ENCODE results near the gene OR5B21.

OR5B21 gene

DNA sequence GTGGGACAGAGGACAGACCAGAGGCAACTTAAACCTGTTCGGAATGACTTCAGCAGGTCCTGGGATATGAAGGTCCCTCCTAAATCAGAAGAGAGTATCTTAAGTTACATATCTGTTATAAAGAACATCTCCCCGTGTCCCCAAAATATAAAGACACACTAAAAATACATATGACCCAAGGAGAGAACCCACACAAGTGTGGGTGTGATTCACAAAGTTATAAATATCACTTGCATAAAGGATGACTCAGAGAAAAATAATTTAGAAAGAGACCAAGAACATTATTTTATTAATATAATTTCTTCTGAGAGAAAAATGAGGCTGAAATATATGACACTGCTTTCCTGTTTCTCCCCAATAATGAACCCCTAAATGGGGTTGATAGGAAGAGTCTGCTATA lies 14.2 kb downstream of the OR5B21 start:
- Histone ChIP-seq H3K27me3 (ENCODE audit: insufficient read depth, low read depth, severe bottlenecking) (peaks cover 44% of the 10 kb centered on the region), H3K27ac (no peak overlapping the region), H3K9me3 (ENCODE audit: severe bottlenecking) (no peaks in the 10 kb centered on the region), H3K4me3 (ENCODE audit: low read depth, low read length) (no peak overlapping the region), H3K36me3 (no peaks in the 10 kb centered on the region)
- no peak for DNase-seq
- TF ChIP-seq, protein P1, sequence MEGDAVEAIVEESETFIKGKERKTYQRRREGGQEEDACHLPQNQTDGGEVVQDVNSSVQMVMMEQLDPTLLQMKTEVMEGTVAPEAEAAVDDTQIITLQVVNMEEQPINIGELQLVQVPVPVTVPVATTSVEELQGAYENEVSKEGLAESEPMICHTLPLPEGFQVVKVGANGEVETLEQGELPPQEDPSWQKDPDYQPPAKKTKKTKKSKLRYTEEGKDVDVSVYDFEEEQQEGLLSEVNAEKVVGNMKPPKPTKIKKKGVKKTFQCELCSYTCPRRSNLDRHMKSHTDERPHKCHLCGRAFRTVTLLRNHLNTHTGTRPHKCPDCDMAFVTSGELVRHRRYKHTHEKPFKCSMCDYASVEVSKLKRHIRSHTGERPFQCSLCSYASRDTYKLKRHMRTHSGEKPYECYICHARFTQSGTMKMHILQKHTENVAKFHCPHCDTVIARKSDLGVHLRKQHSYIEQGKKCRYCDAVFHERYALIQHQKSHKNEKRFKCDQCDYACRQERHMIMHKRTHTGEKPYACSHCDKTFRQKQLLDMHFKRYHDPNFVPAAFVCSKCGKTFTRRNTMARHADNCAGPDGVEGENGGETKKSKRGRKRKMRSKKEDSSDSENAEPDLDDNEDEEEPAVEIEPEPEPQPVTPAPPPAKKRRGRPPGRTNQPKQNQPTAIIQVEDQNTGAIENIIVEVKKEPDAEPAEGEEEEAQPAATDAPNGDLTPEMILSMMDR (IDR thresholded peaks at IDR 0.05; ENCODE audit: low read depth, low read length) = no peak

DNA sequence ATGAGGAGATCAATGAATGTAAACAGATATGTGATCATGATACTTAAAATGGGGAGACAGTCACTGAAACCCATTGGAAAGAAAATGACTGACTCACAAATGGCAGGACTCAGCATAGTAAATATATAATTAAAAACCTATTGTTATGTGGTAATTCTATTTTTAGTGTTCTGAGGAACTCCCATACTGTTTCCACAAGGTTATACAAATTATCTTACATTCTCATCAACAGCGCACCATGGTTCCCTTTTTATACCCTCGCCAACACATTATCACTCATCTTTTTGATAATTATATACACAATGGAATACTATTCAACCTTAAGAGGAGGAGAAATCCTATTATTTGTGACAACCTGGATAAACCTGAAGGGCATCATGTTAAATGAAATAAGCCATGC lies 17.1 kb downstream of the OR5B21 start:
- no peak for DNase-seq

DNA sequence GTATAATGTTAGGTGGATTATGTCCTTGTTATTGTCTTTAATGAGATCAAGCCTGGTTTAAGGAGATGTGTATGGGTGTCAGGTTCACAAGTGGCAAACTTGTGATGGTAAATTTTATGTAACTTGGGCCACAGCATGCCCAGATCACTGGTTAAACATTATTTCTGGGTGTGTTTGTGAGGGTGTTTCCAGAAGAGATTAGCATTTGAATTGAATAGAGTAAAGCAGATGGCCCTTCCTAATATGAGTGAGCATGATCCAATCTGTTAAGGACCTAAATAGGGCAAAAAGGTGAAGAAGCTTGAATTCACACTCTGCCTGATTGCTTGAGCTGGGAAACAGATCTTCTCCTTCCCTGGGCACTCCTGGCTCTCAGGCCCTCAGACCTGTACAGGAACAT lies 20.7 kb downstream of the OR5B21 start:
- TF ChIP-seq, protein P1 (IDR thresholded peaks at IDR 0.05; ENCODE audit: low read depth, low read length) = no peak

More for the DNA sequence above, 17.1 kb downstream of the OR5B21 start:
- H3K27ac ChIP-seq = no peak overlapping the region
- H3K27me3 ChIP-seq (ENCODE audit: insufficient read depth, low read depth, severe bottlenecking) = peaks cover 36% of the 10 kb centered on the region
- no peaks in the 10 kb centered on the region for H3K36me3 ChIP-seq
- H3K4me3 ChIP-seq (ENCODE audit: low read depth, low read length) = no peak overlapping the region
- TF ChIP-seq, protein P1 (IDR thresholded peaks at IDR 0.05; ENCODE audit: low read depth, low read length) = no peak
- no peaks in the 10 kb centered on the region for H3K9me3 ChIP-seq (ENCODE audit: severe bottlenecking)

DNA sequence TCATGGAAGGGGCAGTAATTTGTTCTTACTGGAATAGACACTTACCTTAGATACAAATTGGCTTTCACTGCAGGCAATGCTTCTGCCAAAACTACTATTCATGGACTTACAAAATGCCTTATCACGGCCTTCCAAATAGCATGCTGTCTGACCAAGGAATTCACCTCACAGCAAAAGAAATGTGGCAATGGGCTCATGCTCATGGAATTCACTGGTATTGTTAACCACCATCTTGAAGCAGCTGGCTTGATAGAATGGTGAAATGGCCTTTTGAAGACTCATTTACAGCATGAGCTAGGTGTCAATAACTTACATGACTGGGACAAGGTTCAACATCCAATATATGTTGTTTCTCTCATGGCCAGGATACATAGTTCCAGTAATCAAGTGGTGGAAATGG lies 21.9 kb downstream of the OR5B21 start:
- TF ChIP-seq, protein P1 (IDR thresholded peaks at IDR 0.05; ENCODE audit: low read depth, low read length) = no peak
- Histone ChIP-seq H3K27me3 (ENCODE audit: insufficient read depth, low read depth, severe bottlenecking) (peaks cover 26% of the 10 kb centered on the region), H3K9me3 (ENCODE audit: severe bottlenecking) (no peaks in the 10 kb centered on the region), H3K36me3 (no peaks in the 10 kb centered on the region), H3K27ac (no peak overlapping the region), H3K4me3 (ENCODE audit: low read depth, low read length) (no peak overlapping the region)
- no peak for DNase-seq

More for the DNA sequence above, 20.7 kb downstream of the OR5B21 start:
- no peaks in the 10 kb centered on the region for H3K9me3 ChIP-seq (ENCODE audit: severe bottlenecking)
- no peak for DNase-seq
- peaks cover 29% of the 10 kb centered on the region for H3K27me3 ChIP-seq (ENCODE audit: insufficient read depth, low read depth, severe bottlenecking)
- no peaks in the 10 kb centered on the region for H3K36me3 ChIP-seq
- H3K4me3 ChIP-seq (ENCODE audit: low read depth, low read length) = no peak overlapping the region
- no peak overlapping the region for H3K27ac ChIP-seq

DNA sequence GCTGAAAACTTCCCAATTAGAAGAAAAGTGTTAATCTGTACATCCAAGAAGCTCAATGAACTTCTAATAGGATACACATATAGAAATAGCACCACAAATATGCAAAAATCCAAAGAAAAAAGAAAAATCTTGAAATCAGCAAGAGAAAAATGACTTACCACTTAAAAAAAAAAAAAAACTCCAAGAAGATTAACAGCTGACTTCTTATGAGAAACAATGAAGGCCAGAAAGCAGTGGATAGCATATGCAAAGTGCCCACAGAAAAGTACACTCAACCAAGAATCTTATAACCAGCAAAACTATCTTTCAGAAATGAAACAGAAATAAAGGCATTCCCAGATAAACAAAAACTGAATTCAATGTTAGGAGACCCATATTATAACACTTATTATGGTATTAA lies 36.0 kb downstream of the OR5B21 start:
- TF ChIP-seq, protein P1 (IDR thresholded peaks at IDR 0.05; ENCODE audit: low read depth, low read length) = no peak
- Histone ChIP-seq H3K27me3 (ENCODE audit: insufficient read depth, low read depth, severe bottlenecking) (peaks cover 23% of the 10 kb centered on the region), H3K27ac (no peak overlapping the region), H3K36me3 (no peaks in the 10 kb centered on the region), H3K9me3 (ENCODE audit: severe bottlenecking) (peaks cover 4% of the 10 kb centered on the region), H3K4me3 (ENCODE audit: low read depth, low read length) (no peak overlapping the region)
- no peak for DNase-seq

DNA sequence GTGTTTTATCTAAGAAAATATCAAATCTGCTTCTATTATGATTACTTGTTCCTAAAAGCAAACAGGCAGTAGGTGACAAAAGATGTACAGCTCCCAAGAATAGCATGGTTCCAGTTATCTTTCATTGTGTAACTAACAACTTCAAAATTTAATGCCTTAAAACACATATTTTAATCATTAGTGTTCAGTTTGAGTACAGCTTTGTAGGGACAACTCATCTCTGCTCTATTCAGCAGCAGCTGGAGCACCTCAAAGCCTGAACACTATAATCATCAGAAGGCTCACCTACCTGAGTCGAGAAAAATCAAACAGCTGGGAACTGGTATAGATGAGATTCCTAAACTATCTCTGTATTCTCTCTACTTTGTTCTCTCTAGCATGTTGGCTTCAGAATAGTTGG lies 41.6 kb downstream of the OR5B21 start:
- Histone ChIP-seq H3K27ac (no peak overlapping the region), H3K36me3 (no peaks in the 10 kb centered on the region), H3K4me3 (ENCODE audit: low read depth, low read length) (no peak overlapping the region), H3K27me3 (ENCODE audit: insufficient read depth, low read depth, severe bottlenecking) (peaks cover 54% of the 10 kb centered on the region), H3K9me3 (ENCODE audit: severe bottlenecking) (peaks cover 4% of the 10 kb centered on the region)
- DNase-seq = no peak
- TF ChIP-seq, protein P1 (IDR thresholded peaks at IDR 0.05; ENCODE audit: low read depth, low read length) = no peak

Data from WERI-Rb-1 (cell line).